AG04450 (cell line): ENCODE data around the gene PDLIM4. TPM values are rescaled to one million over a fixed set of nuclear protein-coding genes. Genes with fewer than 3 reads are reported as not detected.

ENCODE experiments used
- CTCF ChIA-PET: fragments of 300-600, 350-600 bp; formaldehyde crosslinking; extraction: SDS; loops from one replicate; lab custom pipeline; 2022; ENCODE audit warnings: antibody characterized with exemption, inconsistent platforms; lab: Charles Lee
- POLR2A ChIA-PET: fragments of 350-600 bp; formaldehyde crosslinking; extraction: SDS; loops from one replicate; lab custom pipeline; 2021; ENCODE audit warnings: antibody characterized with exemption, inconsistent platforms; lab: Yijun Ruan, JAX
- DNase-seq: peaks from one replicate; pipeline ENCODE4 v3.0.0-alpha.2; 2011; ENCODE audit warnings: low read depth, low spot score
- H3K27ac ChIP-seq: one replicate; pipeline ENCODE4 v1.5.1; 2012; ENCODE audit warnings: low read depth, low read length, control low read depth
- H3K27me3 ChIP-seq: one replicate; pipeline ENCODE4 v1.6.0; 2012; ENCODE audit warnings: low read length; ENCODE audit not compliant: control insufficient read depth, insufficient read depth
- H3K4me3 ChIP-seq: 2 replicates; pipeline ENCODE4 v1.5.1; 2011; ENCODE audit warnings: mild to moderate bottlenecking, low read depth, low read length, control low read depth
- H3K9me3 ChIP-seq: 2 replicates; pipeline ENCODE4 v1.5.1; 2012; ENCODE audit warnings: low read length; ENCODE audit not compliant: control insufficient read depth, insufficient read depth
- CTCF ChIP-seq: IDR thresholded peaks from 2 replicates; pipeline ENCODE4 v1.5.1; 2011; ENCODE audit warnings: low read depth, low read length, control low read depth, inconsistent platforms
- polyA plus RNA-seq: library from polyadenylated mRNA; depleted of rRNA; stranded (reverse); fragments of >200 nt; gene quantifications from 2 replicates; pipeline ENCODE4 v1.2.3, GENCODE V29; 2011

The PDLIM4 gene
- polyA plus RNA-seq, 1 experiment = 43.4 TPM

- TF ChIP-seq CTCF = no peak
- H3K27ac ChIP-seq = peak overlapping the region; percentile 71
- H3K27me3 ChIP-seq = no peaks in the 10 kb centered on the region
- peak overlapping the region; percentile 29 for H3K4me3 ChIP-seq
- DNase-seq = no peak
- no peaks in the 10 kb centered on the region for H3K9me3 ChIP-seq
- ChIA-PET CTCF (interaction anchor here (0.7 to 10.1 kb wide), 5 partner anchors 9 to 45 kb away, joined by 3 to 84 read pairs (median 9); no protein-coding TSS in a partner anchor), POLR2A (interaction anchor here (1.3 to 1.5 kb wide), 3 partner anchors 10 to 34 kb away, joined by 6 to 8 read pairs (median 7); partner anchors contain the start of gene PDLIM4)
Measured at GRCh38 chr5:132225165-132226032, 32.1 kb upstream of the PDLIM4 start.

- CTCF ChIA-PET = interaction anchor here (1.1 to 10.1 kb wide), 3 partner anchors 11 to 164 kb away, joined by 3 to 84 read pairs (median 8); no protein-coding TSS in a partner anchor
- DNase-seq = no peak
- no peak overlapping the region for H3K27ac ChIP-seq
- POLR2A ChIA-PET = interaction anchor here (1.0 to 1.2 kb wide), 2 partner anchors 11 to 67 kb away, joined by 4 read pairs; partner anchors contain the start of gene SLC22A4
- no peak for TF ChIP-seq CTCF
- H3K9me3 ChIP-seq = no peaks in the 10 kb centered on the region
- no peaks in the 10 kb centered on the region for H3K27me3 ChIP-seq
- H3K4me3 ChIP-seq = peak overlapping the region; percentile 72
Measured at GRCh38 chr5:132226516-132227234, 30.8 kb upstream of the PDLIM4 start.

DNA sequence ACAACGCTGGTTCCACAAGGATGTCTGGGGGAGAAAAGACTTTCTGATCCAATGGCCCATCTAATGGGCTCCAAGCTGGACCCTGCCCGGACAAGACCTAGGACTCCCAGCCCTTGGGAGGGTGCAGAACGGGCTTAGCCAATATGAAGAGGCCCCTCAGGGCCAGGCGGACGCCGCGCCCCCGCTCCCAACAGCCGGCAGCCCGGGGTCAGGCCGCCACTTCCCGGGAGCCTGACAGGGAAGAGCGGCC, 30.3 kb upstream of the PDLIM4 start:
- no peaks in the 10 kb centered on the region for H3K9me3 ChIP-seq
- peak overlapping the region; percentile 2 for H3K27ac ChIP-seq
- POLR2A ChIA-PET = interaction anchor here (0.6 to 1.2 kb wide), 7 partner anchors 12 to 162 kb away, joined by 3 to 5 read pairs (median 4); partner anchors contain the start of gene SLC22A4
- no peak for TF ChIP-seq CTCF
- H3K27me3 ChIP-seq = no peaks in the 10 kb centered on the region
- peak overlapping the region; percentile 72 for H3K4me3 ChIP-seq
- DNase-seq = no peak
- CTCF ChIA-PET = interaction anchor here (0.8 to 10.1 kb wide), 4 partner anchors 11 to 164 kb away, joined by 3 to 84 read pairs (median 6); no protein-coding TSS in a partner anchor

DNA sequence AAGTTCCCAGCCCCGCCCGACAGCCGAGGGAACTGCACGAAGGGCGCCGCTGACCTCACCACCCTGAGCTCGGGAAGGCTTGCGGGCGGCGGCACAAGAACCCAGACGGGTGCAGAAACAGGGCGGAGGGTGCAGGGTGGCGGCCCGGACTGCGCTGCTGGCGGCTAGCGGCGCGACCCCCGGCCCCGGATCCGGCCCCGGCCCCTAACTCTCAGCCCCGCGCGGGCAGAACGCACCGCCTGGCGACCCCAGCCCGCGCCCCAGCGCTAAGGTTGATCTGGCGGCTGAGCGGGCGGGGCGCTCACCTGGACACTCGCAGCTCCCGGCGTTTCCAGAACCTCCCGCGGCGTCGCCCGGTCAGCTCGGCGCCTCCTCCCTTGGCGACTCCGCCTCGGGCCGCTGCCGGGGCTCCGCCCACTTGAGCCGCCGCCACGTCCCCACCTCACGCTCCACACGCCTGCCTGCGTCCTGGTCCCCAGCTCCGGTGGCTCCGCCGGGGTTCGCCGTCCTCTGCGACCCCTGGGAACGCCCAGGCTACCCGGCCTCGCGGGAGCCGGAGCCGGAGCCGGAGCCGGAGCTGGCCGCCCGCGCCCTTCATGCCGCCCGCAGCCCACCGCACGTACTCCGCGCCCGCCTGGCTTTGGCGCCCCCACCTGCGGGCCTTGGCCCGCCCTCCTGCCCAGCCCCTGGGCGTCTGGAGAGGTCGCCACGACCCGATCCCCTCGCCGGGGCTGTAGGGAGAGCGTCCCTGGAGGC, 29.8 kb upstream of the PDLIM4 start, which contains the start of gene P4HA2:
TSS of gene P4HA2 (minus strand) at position 369 of the 756 bp plus-strand sequence. CDS start 9,227 bp downstream, outside the sequence.
- DNase-seq = no peak
- Histone ChIP-seq H3K27ac (peak within 1 kb of the TSS; percentile 2), H3K4me3 (peak within 1 kb of the TSS; percentile 72), H3K27me3 (peaks cover 3% of the 10 kb centered on the region), H3K9me3 (no peaks in the 10 kb centered on the region)
- POLR2A ChIA-PET = interaction anchor here (0.6 to 1.2 kb wide), 7 partner anchors 12 to 162 kb away, joined by 3 to 5 read pairs (median 4); partner anchors contain the start of gene SLC22A4
- CTCF ChIA-PET = interaction anchor here (0.6 to 10.1 kb wide), 5 partner anchors 10 to 1717 kb away, joined by 3 to 84 read pairs (median 3); no protein-coding TSS in a partner anchor
- TF ChIP-seq CTCF = no peak
